Osteocyte (in vitro differentiated cells): ENCODE measurements around the gene DCBLD2. TPM values are rescaled to one million over a fixed set of nuclear protein-coding genes. Genes with fewer than 3 reads are reported as not detected.

Source experiments
- DNase-seq: peaks from one replicate; pipeline ENCODE4 v3.0.0; 2021; ENCODE audit warnings: mixed read lengths; ENCODE audit not compliant: unreplicated experiment; ENCODE audit errors: extremely low spot score
- H3K27ac Mint-ChIP-seq: one replicate; pipeline ENCODE4 v1.8.0; 2021; ENCODE audit warnings: mild to moderate bottlenecking, mixed read lengths; ENCODE audit not compliant: unreplicated experiment
- H3K27me3 Mint-ChIP-seq: one replicate; pipeline ENCODE4 v1.8.0; 2021; ENCODE audit warnings: mixed read lengths; ENCODE audit not compliant: unreplicated experiment
- H3K36me3 Mint-ChIP-seq: one replicate; pipeline ENCODE4 v1.8.0; 2021; ENCODE audit warnings: mixed read lengths; ENCODE audit not compliant: unreplicated experiment
- H3K4me1 Mint-ChIP-seq: one replicate; pipeline ENCODE4 v1.8.0; 2021; ENCODE audit warnings: mixed read lengths; ENCODE audit not compliant: unreplicated experiment
- H3K4me3 Mint-ChIP-seq: one replicate; pipeline ENCODE4 v1.8.0; 2021; ENCODE audit warnings: mild to moderate bottlenecking, moderate library complexity, mixed read lengths; ENCODE audit not compliant: unreplicated experiment
- H3K9me3 Mint-ChIP-seq: one replicate; pipeline ENCODE4 v1.8.0; 2021; ENCODE audit warnings: mixed read lengths; ENCODE audit not compliant: unreplicated experiment
- total RNA-seq: library from RNA; stranded (reverse); gene quantifications from 2 replicates; pipeline ENCODE4 v1.2.1, GENCODE V29; 2021
- TF ChIP-seq, protein P1 (sequence below): fragments of 200-600 bp; sonication (generic); IDR thresholded peaks from 2 replicates; pipeline ENCODE4 v1.5.0; 2021; ENCODE audit warnings: antibody characterized with exemption, mild to moderate bottlenecking, moderate library complexity

The DCBLD2 gene
- total RNA-seq, 1 donor from 2014 or later: 83.2 TPM

DNA sequence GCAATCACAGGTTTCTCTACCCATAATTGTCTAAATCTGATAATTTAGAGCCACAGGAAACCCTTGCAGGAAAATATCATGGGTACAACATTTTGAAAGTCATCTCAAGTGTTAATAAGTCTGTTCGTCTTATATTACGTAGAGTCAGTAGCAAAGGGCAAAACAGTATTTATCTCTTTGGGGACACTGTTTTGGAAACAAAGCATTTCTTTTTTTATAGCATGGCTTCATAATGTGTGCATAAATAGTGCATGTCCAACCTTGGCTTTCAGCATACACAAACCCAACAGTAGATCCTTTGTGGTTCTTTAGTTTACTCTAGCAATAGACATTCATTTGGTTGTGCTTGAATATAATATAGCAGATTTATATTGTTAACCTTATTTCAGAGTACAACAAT is 114.3 kb downstream of the DCBLD2 start:
- no peak for DNase-seq
- peaks cover 43% of the 10 kb centered on the region for H3K4me1 Mint-ChIP-seq
- no peaks in the 10 kb centered on the region for H3K36me3 Mint-ChIP-seq
- TF ChIP-seq, protein P1, sequence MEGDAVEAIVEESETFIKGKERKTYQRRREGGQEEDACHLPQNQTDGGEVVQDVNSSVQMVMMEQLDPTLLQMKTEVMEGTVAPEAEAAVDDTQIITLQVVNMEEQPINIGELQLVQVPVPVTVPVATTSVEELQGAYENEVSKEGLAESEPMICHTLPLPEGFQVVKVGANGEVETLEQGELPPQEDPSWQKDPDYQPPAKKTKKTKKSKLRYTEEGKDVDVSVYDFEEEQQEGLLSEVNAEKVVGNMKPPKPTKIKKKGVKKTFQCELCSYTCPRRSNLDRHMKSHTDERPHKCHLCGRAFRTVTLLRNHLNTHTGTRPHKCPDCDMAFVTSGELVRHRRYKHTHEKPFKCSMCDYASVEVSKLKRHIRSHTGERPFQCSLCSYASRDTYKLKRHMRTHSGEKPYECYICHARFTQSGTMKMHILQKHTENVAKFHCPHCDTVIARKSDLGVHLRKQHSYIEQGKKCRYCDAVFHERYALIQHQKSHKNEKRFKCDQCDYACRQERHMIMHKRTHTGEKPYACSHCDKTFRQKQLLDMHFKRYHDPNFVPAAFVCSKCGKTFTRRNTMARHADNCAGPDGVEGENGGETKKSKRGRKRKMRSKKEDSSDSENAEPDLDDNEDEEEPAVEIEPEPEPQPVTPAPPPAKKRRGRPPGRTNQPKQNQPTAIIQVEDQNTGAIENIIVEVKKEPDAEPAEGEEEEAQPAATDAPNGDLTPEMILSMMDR: no peak
- H3K27me3 Mint-ChIP-seq: no peaks in the 10 kb centered on the region
- no peaks in the 10 kb centered on the region for H3K9me3 Mint-ChIP-seq
- H3K4me3 Mint-ChIP-seq: no peak overlapping the region
- no peak overlapping the region for H3K27ac Mint-ChIP-seq

DNA sequence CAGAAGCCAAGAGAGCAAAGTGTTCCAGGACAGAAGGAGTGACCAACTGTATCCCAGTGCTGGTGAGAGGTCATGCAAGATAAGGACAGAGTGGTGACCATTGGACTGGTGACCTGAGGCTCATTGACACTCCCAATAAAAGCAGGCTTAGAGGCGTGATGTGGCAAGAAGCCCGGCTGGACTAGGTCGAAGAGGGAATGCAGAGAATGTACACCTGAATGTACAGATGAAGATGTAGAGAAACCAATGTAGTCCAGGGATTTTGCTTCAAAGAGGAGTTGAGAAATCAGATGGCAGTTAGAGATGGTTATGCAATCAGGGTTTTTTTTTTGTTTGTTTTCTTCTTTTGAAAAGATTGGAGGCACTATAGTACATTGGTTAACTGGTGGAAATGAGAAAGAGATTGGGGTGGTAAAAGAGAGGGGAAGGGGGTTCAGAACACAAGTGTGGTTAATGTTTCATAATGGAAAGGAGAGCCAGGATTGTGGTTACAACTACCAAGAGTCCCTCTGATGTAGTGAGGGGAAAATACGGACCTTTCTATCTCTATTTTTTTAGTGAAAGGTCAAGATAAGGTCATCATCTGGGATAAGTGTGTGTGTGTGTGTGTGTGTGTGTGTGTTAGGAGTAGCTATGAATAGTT is 115.0 kb downstream of the DCBLD2 start:
- no peak for DNase-seq
- TF ChIP-seq, protein P1: no peak
- Mint-ChIP-seq H3K9me3 (no peaks in the 10 kb centered on the region), H3K4me1 (peaks cover 37% of the 10 kb centered on the region), H3K36me3 (no peaks in the 10 kb centered on the region), H3K27me3 (no peaks in the 10 kb centered on the region), H3K4me3 (no peak overlapping the region), H3K27ac (no peak overlapping the region)

DNA sequence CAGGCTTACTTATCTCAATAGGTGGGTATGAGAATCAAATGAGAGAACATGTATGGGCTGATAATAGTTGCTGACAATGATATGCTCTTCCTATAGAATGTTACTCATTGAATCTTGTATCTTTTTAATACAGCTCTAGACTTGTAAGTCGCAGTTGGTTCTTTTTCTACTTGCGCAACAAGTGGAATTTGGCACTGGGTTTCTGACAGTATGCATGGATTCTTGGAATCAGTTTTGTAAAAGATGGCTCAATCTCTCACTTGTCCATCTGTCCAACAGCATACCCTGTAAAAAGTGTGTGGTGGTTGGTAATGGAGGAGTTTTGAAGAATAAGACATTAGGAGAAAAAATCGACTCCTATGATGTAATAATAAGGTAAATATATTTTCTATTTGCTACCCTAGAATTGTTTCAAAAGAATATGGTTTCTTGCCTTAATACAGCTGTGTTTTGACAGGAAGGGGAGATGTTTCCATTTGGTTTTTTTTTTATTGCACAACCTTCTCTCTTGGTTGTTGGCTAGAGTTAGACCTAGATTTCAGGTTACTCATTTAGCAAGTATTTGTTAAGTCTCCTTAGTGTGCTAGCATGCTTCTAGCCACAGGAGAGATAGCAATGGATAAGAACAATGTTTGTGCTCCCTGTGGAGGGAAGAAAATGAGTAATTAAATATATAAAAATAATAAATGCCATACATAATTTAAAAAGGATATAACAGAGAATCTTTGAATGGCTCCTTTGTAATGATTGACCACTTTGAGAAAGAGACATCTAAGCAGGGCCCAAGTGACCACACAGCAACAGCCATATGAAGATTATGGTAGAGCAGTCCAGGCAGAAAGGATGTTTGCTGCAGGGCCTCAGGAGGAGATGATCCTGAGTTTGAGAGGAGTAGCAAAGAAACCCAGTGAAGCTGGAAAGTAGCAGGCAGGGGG is 116.6 kb downstream of the DCBLD2 start:
- no peak overlapping the region for H3K4me3 Mint-ChIP-seq
- no peaks in the 10 kb centered on the region for H3K27me3 Mint-ChIP-seq
- peaks cover 39% of the 10 kb centered on the region for H3K4me1 Mint-ChIP-seq
- peak overlapping the region; percentile 46 for H3K27ac Mint-ChIP-seq
- TF ChIP-seq, protein P1: no peak
- no peaks in the 10 kb centered on the region for H3K36me3 Mint-ChIP-seq
- no peak for DNase-seq
- H3K9me3 Mint-ChIP-seq: no peaks in the 10 kb centered on the region

DNA sequence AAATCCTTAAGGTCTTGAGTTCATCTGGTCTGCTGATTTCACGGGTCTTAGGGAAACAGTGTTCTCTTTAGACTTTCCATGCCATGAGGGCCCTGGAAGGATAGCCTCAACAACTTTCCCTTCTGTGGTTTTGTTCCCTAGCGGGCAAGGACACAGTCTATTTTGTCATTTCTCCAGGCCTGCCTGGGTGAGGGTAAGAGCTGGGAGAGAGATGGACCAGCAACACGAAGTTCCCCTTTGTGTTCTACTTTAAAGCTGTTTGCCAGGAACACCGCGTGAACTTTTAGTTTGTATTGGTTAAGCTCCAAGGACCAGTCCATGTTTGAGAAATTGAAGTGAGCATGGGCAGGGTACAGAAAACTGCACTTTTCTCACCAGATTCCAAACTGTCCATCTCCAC is 117.5 kb downstream of the DCBLD2 start:
- Mint-ChIP-seq H3K36me3 (no peaks in the 10 kb centered on the region), H3K27ac (no peak overlapping the region), H3K4me3 (no peak overlapping the region), H3K27me3 (no peaks in the 10 kb centered on the region), H3K4me1 (peaks cover 48% of the 10 kb centered on the region), H3K9me3 (no peaks in the 10 kb centered on the region)
- TF ChIP-seq, protein P1: no peak
- no peak for DNase-seq
